ENCODE results near the gene CD300LG.

- TF ChIP-seq CTCF (conservative IDR thresholded peaks at IDR 0.05; ENCODE audit: low read depth in 2 of 2) (no peak), ZNF114 (CRISPR knock-in tag; IDR thresholded peaks at IDR 0.05) (no peak), ZNF331 (CRISPR knock-in tag; IDR thresholded peaks at IDR 0.05; ENCODE audit: low read depth) (no peak), EZH2 (IDR thresholded peaks at IDR 0.05; ENCODE audit: low read depth, unreplicated experiment) (no peak), POLR2AphosphoS5 (IDR thresholded peaks at IDR 0.05; ENCODE audit: low read depth) (no peak), REST (IDR thresholded peaks at IDR 0.05; ENCODE audit: unreplicated experiment) (no peak), EZH2phosphoT487 (IDR thresholded peaks at IDR 0.05; ENCODE audit: unreplicated experiment) (no peak), STAT1 (IDR thresholded peaks at IDR 0.05; ENCODE audit: unreplicated experiment) (no peak), ETS1 (IDR thresholded peaks at IDR 0.05) (no peak), JUNB (IDR thresholded peaks at IDR 0.05; ENCODE audit: unreplicated experiment) (no peak), NANOG (IDR thresholded peaks at IDR 0.05; ENCODE audit: borderline replicate concordance) (no peak), CREB1 (CRISPR knock-in tag; IDR thresholded peaks at IDR 0.05; ENCODE audit: low read depth) (no peak)
Observed at GRCh38 chr17:43808076-43808475, 38.9 kb upstream of the CD300LG start.

All from GM23338 (cell line).